HUES48 (cell line): ENCODE data around the gene FBN1.

Experiments used
- H3K27ac ChIP-seq: one replicate; pipeline ENCODE4 v1.7.0; 2013; ENCODE audit warnings: low read depth, low read length, inconsistent platforms
- H3K27me3 ChIP-seq: 2 replicates; pipeline ENCODE4 v1.6.1; 2013; ENCODE audit warnings: mild to moderate bottlenecking, low read length; ENCODE audit not compliant: control insufficient read depth, insufficient read depth
- H3K36me3 ChIP-seq: 2 replicates; pipeline ENCODE4 v1.6.1; 2013; ENCODE audit warnings: low read length; ENCODE audit not compliant: control insufficient read depth, insufficient read depth
- H3K4me1 ChIP-seq: 2 replicates; pipeline ENCODE4 v1.6.1; 2013; ENCODE audit warnings: mild to moderate bottlenecking, low read length; ENCODE audit not compliant: control insufficient read depth, insufficient read depth
- H3K4me3 ChIP-seq: 2 replicates; pipeline ENCODE4 v1.5.1; 2013; ENCODE audit warnings: mild to moderate bottlenecking, low read depth, low read length
- H3K9ac ChIP-seq: 2 replicates; pipeline ENCODE4 v1.6.1; 2013; ENCODE audit warnings: mild to moderate bottlenecking, low read depth, low read length, moderate library complexity
- H3K9me3 ChIP-seq: 2 replicates; pipeline ENCODE4 v1.6.1; 2013; ENCODE audit warnings: low read length; ENCODE audit not compliant: control insufficient read depth, insufficient read depth

The FBN1 gene

DNA sequence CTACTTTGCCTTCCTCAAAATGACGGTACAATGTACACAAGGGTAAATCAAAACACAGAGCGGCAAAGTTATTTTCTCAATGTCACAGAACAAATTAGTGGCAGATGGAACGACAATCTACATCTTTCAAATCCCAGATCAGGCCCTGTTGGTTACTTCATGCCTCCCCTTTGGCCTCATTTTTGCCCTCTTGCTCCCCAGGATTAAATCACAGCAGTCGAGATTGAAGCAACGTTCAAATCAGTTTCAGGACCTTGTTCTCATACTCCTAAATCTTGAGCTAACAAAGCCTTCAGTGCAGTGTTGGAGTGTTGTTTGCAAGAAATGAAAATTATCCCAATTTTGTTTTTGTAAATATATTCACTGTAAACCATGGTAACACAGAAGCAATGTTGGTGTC lies 91.4 kb downstream of the FBN1 start:
- Histone ChIP-seq H3K36me3 (no peaks in the 10 kb centered on the region), H3K4me3 (no peak overlapping the region), H3K27me3 (no peaks in the 10 kb centered on the region), H3K4me1 (peaks cover 6% of the 10 kb centered on the region), H3K9ac (no peak overlapping the region), H3K9me3 (no peaks in the 10 kb centered on the region), H3K27ac (no peak overlapping the region)

GRCh38 chr15:48553559-48553958 lies 92.0 kb downstream of the FBN1 start:
- Histone ChIP-seq H3K4me3 (no peak overlapping the region), H3K27ac (no peak overlapping the region), H3K9ac (no peak overlapping the region), H3K27me3 (no peaks in the 10 kb centered on the region), H3K4me1 (0 out of 2 replicates have a peak, but pooled peaks cover under 1% of the 10 kb centered on the region), H3K36me3 (no peaks in the 10 kb centered on the region), H3K9me3 (no peaks in the 10 kb centered on the region)

DNA sequence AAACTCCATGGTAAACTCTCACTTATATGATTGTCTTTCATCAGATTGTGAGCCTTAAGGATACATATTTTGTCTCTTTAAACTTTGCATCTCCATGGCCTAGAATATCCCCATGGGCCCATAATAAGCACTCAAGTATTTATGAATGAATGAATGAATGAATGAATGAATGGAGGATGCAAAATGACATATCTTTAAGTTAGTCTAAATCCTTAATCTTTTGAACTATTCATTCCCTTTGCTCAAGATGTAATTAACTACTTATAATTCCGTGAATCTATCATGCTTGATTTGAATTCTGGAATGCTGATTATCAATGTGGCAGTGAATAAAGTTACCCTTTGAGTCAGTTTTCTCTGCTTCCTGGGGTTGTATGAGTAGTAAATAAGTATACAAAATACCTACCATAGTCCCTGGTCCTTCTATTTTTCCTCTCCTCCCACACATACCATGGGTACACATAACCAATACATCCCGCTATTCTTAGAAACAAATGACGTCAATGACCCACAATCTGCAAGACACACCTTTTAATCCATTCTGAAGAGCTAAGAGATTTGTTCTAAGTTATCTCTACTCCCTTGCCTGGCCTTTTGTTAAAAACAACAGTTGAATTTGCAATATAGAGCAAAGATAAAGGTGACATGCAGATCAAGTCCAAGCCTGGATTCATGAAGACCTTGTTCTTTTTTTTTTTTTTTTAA lies 94.5 kb downstream of the FBN1 start:
- H3K4me1 ChIP-seq: no peaks in the 10 kb centered on the region
- no peak overlapping the region for H3K4me3 ChIP-seq
- no peak overlapping the region for H3K27ac ChIP-seq

GRCh38 chr15:48548455-48548854 lies 97.1 kb downstream of the FBN1 start:
- no peak overlapping the region for H3K27ac ChIP-seq
- no peaks in the 10 kb centered on the region for H3K36me3 ChIP-seq
- H3K9me3 ChIP-seq: no peaks in the 10 kb centered on the region
- H3K4me3 ChIP-seq: no peak overlapping the region
- H3K4me1 ChIP-seq: no peaks in the 10 kb centered on the region
- no peak overlapping the region for H3K9ac ChIP-seq
- no peaks in the 10 kb centered on the region for H3K27me3 ChIP-seq

More for the DNA sequence above, 94.5 kb downstream of the FBN1 start:
- no peaks in the 10 kb centered on the region for H3K27me3 ChIP-seq
- H3K9ac ChIP-seq: no peak overlapping the region
- H3K9me3 ChIP-seq: no peaks in the 10 kb centered on the region
- no peaks in the 10 kb centered on the region for H3K36me3 ChIP-seq

DNA sequence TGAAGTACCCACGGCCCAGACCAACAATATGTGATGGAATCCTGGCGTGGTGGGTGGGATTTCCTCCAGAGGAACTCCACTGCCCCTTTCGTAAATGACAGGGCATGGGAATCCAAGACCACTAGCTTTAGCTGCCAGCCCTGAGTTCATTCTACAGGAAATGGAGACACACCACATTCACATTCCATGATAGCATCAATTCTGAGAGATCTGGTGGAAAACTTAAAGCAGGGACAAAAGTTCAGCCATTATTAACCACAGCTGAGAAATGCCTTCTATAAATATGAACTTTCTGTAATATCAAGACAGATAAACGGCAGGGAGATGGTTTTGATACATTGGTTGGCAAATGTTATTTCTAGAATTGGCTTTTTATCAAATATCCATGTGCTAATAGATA lies 98.2 kb downstream of the FBN1 start:
- no peak overlapping the region for H3K4me3 ChIP-seq
- H3K9me3 ChIP-seq: no peaks in the 10 kb centered on the region
- no peak overlapping the region for H3K27ac ChIP-seq
- no peaks in the 10 kb centered on the region for H3K4me1 ChIP-seq
- no peaks in the 10 kb centered on the region for H3K27me3 ChIP-seq
- H3K36me3 ChIP-seq: no peaks in the 10 kb centered on the region
- no peak overlapping the region for H3K9ac ChIP-seq

DNA sequence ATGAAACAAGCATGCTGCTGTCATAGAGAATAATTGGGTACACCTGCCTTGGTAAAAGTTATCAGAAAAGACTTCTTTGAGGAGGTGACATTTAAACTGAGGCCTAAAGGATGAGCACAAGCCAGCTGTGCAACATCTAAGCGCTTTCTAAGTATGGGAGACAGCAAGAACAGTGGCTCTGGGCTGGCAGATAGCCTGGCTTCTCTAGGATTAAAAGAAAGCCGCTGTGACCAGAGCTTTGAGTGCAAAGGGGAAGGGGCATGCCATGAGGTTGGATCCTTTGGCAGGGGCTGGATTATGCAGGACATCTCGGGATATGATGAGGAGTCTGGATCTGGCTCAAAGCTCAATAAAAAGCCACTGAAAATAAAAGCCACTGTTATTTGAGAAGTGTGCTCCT lies 99.2 kb downstream of the FBN1 start:
- H3K27me3 ChIP-seq: no peaks in the 10 kb centered on the region
- H3K9ac ChIP-seq: no peak overlapping the region
- H3K4me3 ChIP-seq: no peak overlapping the region
- H3K9me3 ChIP-seq: no peaks in the 10 kb centered on the region
- no peaks in the 10 kb centered on the region for H3K4me1 ChIP-seq
- H3K36me3 ChIP-seq: no peaks in the 10 kb centered on the region
- no peak overlapping the region for H3K27ac ChIP-seq

- Histone ChIP-seq H3K36me3 (no peaks in the 10 kb centered on the region), H3K27me3 (no peaks in the 10 kb centered on the region), H3K4me1 (no peaks in the 10 kb centered on the region), H3K9ac (no peak overlapping the region), H3K4me3 (no peak overlapping the region), H3K9me3 (no peaks in the 10 kb centered on the region), H3K27ac (no peak overlapping the region)
Measured at GRCh38 chr15:48544778-48545177, 100.7 kb downstream of the FBN1 start.

- no peaks in the 10 kb centered on the region for H3K4me1 ChIP-seq
- no peaks in the 10 kb centered on the region for H3K36me3 ChIP-seq
- H3K27ac ChIP-seq: no peak overlapping the region
- no peaks in the 10 kb centered on the region for H3K27me3 ChIP-seq
- no peaks in the 10 kb centered on the region for H3K9me3 ChIP-seq
- no peak overlapping the region for H3K4me3 ChIP-seq
- H3K9ac ChIP-seq: no peak overlapping the region
Measured at GRCh38 chr15:48541341-48542278, 103.9 kb downstream of the FBN1 start.

DNA sequence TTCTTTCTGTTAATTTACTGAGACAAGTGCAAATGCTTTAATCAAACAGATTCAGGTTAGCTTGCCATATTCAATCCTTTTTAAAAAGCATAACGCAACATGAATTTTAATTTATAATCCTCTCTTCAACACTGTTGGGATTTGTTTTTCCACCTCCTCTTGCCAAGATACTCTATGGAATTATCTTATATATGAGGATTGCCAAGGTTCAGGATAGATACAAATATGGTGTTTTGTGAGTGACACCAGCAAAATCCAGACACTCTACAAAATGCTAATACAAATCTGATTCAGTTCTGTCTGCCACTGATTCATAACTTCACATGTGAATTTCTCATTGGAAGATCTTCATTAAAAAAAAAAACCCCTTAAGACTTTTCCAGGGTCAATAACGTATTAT lies 104.8 kb downstream of the FBN1 start:
- H3K27ac ChIP-seq: no peak overlapping the region
- H3K27me3 ChIP-seq: no peaks in the 10 kb centered on the region
- no peak overlapping the region for H3K4me3 ChIP-seq
- no peaks in the 10 kb centered on the region for H3K36me3 ChIP-seq
- H3K4me1 ChIP-seq: no peaks in the 10 kb centered on the region
- no peaks in the 10 kb centered on the region for H3K9me3 ChIP-seq
- no peak overlapping the region for H3K9ac ChIP-seq

DNA sequence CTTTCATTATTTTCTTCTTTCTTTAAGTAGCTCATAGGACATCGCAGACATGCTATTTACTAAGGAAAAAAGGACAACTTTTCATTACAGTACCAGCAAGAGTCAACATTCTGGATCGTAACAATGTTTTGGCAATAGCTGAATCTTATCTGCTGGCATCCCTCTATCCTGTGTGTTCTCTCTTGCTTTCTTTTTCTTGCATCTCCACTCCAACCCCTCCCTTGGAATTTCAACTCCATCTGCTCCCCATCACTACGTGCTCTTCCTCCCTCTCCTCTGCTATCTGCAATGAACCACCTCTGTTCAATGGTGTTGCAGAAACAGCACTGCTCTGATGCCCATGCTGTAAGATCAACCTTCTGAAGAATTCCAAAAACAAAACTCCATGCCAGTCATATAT lies 106.6 kb downstream of the FBN1 start:
- no peaks in the 10 kb centered on the region for H3K4me1 ChIP-seq
- no peaks in the 10 kb centered on the region for H3K36me3 ChIP-seq
- H3K27me3 ChIP-seq: no peaks in the 10 kb centered on the region
- no peak overlapping the region for H3K4me3 ChIP-seq
- no peak overlapping the region for H3K9ac ChIP-seq
- H3K27ac ChIP-seq: no peak overlapping the region
- H3K9me3 ChIP-seq: no peaks in the 10 kb centered on the region
